H9 (cell line): Measurements from ENCODE around the gene FNIP1. TPM values are rescaled to one million over a fixed set of nuclear protein-coding genes. Genes with fewer than 3 reads are reported as not detected.

Experiments
- DNase-seq: peaks from one replicate; pipeline ENCODE4 v3.0.0-alpha.2; 2017
- H2AFZ ChIP-seq: one replicate; pipeline ENCODE4 v1.6.1; 2013; ENCODE audit warnings: mild to moderate bottlenecking, low read length, control low read depth, moderate library complexity
- H2AK5ac ChIP-seq: 2 replicates; pipeline ENCODE4 v1.6.1; 2013; ENCODE audit warnings: low read length, control low read depth, mixed read lengths; ENCODE audit not compliant: insufficient read length
- H2BK120ac ChIP-seq: one replicate; pipeline ENCODE4 v1.6.1; 2013; ENCODE audit warnings: low read depth, mild to moderate bottlenecking, low read length, control low read depth, inconsistent platforms; ENCODE audit not compliant: poor library complexity, severe bottlenecking
- H2BK12ac ChIP-seq: 2 replicates; pipeline ENCODE4 v1.6.1; 2013; ENCODE audit warnings: low read length, control low read depth, mixed read lengths, low read depth; ENCODE audit not compliant: insufficient read length
- H2BK15ac ChIP-seq: 2 replicates; pipeline ENCODE4 v1.6.1; 2013; ENCODE audit warnings: low read depth, low read length, control low read depth
- H2BK20ac ChIP-seq: one replicate; pipeline ENCODE4 v1.6.1; 2013; ENCODE audit warnings: low read depth, mild to moderate bottlenecking, low read length, control low read depth, inconsistent platforms; ENCODE audit not compliant: poor library complexity, severe bottlenecking
- H2BK5ac ChIP-seq: 2 replicates; pipeline ENCODE4 v1.6.1; 2013; ENCODE audit warnings: low read length, control low read depth, mixed read lengths; ENCODE audit not compliant: insufficient read length
- H3K14ac ChIP-seq: 2 replicates; pipeline ENCODE4 v1.6.1; 2013; ENCODE audit warnings: low read length, control low read depth; ENCODE audit not compliant: insufficient read depth
- H3K18ac ChIP-seq: 2 replicates; pipeline ENCODE4 v1.6.1; 2013; ENCODE audit warnings: low read depth, mild to moderate bottlenecking, mixed read lengths, low read length, control low read depth; ENCODE audit not compliant: insufficient read length
- H3K23ac ChIP-seq: 2 replicates; pipeline ENCODE4 v1.6.1; 2013; ENCODE audit warnings: low read length, control low read depth, mixed read lengths, low read depth; ENCODE audit not compliant: insufficient read length
- H3K23me2 ChIP-seq: 2 replicates; pipeline ENCODE4 v1.6.1; 2013; ENCODE audit warnings: low read depth, mild to moderate bottlenecking, mixed read lengths, low read length, control low read depth; ENCODE audit not compliant: insufficient read length, poor library complexity, severe bottlenecking
- H3K27ac ChIP-seq: 2 replicates; pipeline ENCODE4 v1.5.1; 2013; ENCODE audit warnings: low read length, control low read depth, mixed read lengths, low read depth; ENCODE audit not compliant: insufficient read length
- H3K27me3 ChIP-seq: 2 replicates; pipeline ENCODE4 v1.6.1; 2013; ENCODE audit warnings: low read length, control low read depth, inconsistent platforms; ENCODE audit not compliant: insufficient read depth
- H3K4ac ChIP-seq: 2 replicates; pipeline ENCODE4 v1.6.1; 2013; ENCODE audit warnings: low read depth, mild to moderate bottlenecking, control low read depth, inconsistent platforms, low read length, moderate library complexity
- H3K4me1 ChIP-seq: 2 replicates; pipeline ENCODE4 v1.6.1; 2013; ENCODE audit warnings: low read length, control low read depth, inconsistent platforms; ENCODE audit not compliant: insufficient read depth
- H3K4me2 ChIP-seq: 2 replicates; pipeline ENCODE4 v1.6.1; 2013; ENCODE audit warnings: low read length, control low read depth, mixed read lengths; ENCODE audit not compliant: insufficient read length, insufficient read depth
- H3K56ac ChIP-seq: 2 replicates; pipeline ENCODE4 v1.6.1; 2013; ENCODE audit warnings: low read depth, mild to moderate bottlenecking, mixed read lengths, low read length, control low read depth; ENCODE audit not compliant: insufficient read length
- H3K79me1 ChIP-seq: 2 replicates; pipeline ENCODE4 v1.6.1; 2013; ENCODE audit warnings: low read depth, mild to moderate bottlenecking, moderate library complexity, low read length, control low read depth, inconsistent platforms; ENCODE audit not compliant: insufficient read depth, poor library complexity, severe bottlenecking
- H3K79me2 ChIP-seq: 2 replicates; pipeline ENCODE4 v1.6.1; 2013; ENCODE audit warnings: low read length, control low read depth, inconsistent platforms; ENCODE audit not compliant: insufficient read depth
- H3K9ac ChIP-seq: 2 replicates; pipeline ENCODE4 v1.6.1; 2013; ENCODE audit warnings: low read length, control low read depth, mixed read lengths; ENCODE audit not compliant: insufficient read length; ENCODE audit errors: extremely low read depth
- H3K9me3 ChIP-seq: one replicate; pipeline ENCODE4 v1.6.1; 2013; ENCODE audit warnings: low read depth, low read length, inconsistent platforms; ENCODE audit not compliant: control insufficient read depth
- H3T11ph ChIP-seq: one replicate; pipeline ENCODE4 v1.6.1; 2013; ENCODE audit warnings: mild to moderate bottlenecking, low read length, control low read depth, inconsistent platforms
- H4K20me1 ChIP-seq: one replicate; pipeline ENCODE4 v1.6.1; 2013; ENCODE audit not compliant: control insufficient read depth, insufficient read length, insufficient read depth
- H4K5ac ChIP-seq: 2 replicates; pipeline ENCODE4 v1.6.1; 2013; ENCODE audit warnings: low read depth, mild to moderate bottlenecking, mixed read lengths, low read length, control low read depth; ENCODE audit not compliant: insufficient read length
- H4K8ac ChIP-seq: replicated peaks from 2 replicates; pipeline ENCODE4 v1.6.1; 2013; ENCODE audit warnings: low read length, control low read depth, mixed read lengths, low read depth; ENCODE audit not compliant: insufficient read length
- H4K91ac ChIP-seq: 2 replicates; pipeline ENCODE4 v1.6.1; 2013; ENCODE audit warnings: low read depth, mild to moderate bottlenecking, moderate library complexity, mixed read lengths, low read length, control low read depth; ENCODE audit not compliant: insufficient read length
- H3K27ac Mint-ChIP-seq, 3 experiments: 2 replicates in 2 of 3; 3 replicates in 1 of 3; pipeline ENCODE4 v1.8.0; 2020 to 2021; ENCODE audit warnings: mixed read lengths in 3 of 3, mild to moderate bottlenecking in 1 of 3, moderate library complexity in 1 of 3
- H3K27me3 Mint-ChIP-seq: 2 replicates; pipeline ENCODE4 v1.8.0; 2021; ENCODE audit warnings: low read depth, mild to moderate bottlenecking, moderate library complexity, mixed read lengths
- H3K36me3 Mint-ChIP-seq, 3 experiments: 2 replicates in 2 of 3; 3 replicates in 1 of 3; pipeline ENCODE4 v1.8.0; 2020 to 2021; ENCODE audit warnings: low read depth in 3 of 3, mixed read lengths in 3 of 3; ENCODE audit not compliant: insufficient read depth in 1 of 3
- H3K4me1 Mint-ChIP-seq, 2 experiments: 2 replicates each; pipeline ENCODE4 v1.8.0; 2020; ENCODE audit warnings: mixed read lengths in 2 of 2
- H3K4me3 Mint-ChIP-seq, 2 experiments: 2 replicates in 1 of 2; 3 replicates in 1 of 2; pipeline ENCODE4 v1.8.0; 2020 to 2021; ENCODE audit warnings: mild to moderate bottlenecking in 2 of 2, mixed read lengths in 2 of 2, moderate library complexity in 1 of 2
- H3K9me3 Mint-ChIP-seq, 2 experiments: 2 replicates in 1 of 2; 3 replicates in 1 of 2; pipeline ENCODE4 v1.8.0; 2020; ENCODE audit warnings: mild to moderate bottlenecking in 2 of 2, mixed read lengths in 2 of 2, moderate library complexity in 1 of 2
- WGBS: extraction: QIAGEN DNeasy Blood & Tissue Kit; methylation state at CpG from one replicate; pipeline ENCODE4 v1.1.7; 2013; ENCODE audit warnings: missing lambda C conversion rate, low lambda C conversion rate, mixed read lengths; ENCODE audit not compliant: insufficient read length; ENCODE audit errors: extremely low coverage; 5-methylcytosine and 5-hydroxymethylcytosine counted together
- total RNA-seq: library from RNA; stranded (reverse); gene quantifications from 2 replicates; pipeline ENCODE4 v1.2.1, GENCODE V29; 2021
- TF ChIP-seq, protein P1 (sequence below): fragments of 200-600 bp; sonication (generic); conservative IDR thresholded peaks from 3 replicates; pipeline ENCODE4 v1.8.0; 2021; ENCODE audit warnings: antibody characterized with exemption, mild to moderate bottlenecking

FNIP1 gene
- total RNA-seq, 1 experiment from 2014 or later, result 13.4 TPM

GRCh38 chr5:131795879-131796792 lies 681 bp downstream of the FNIP1 start:
- Histone ChIP-seq H3K4ac (no peak overlapping the region), H3K9me3 (no peaks in the 10 kb centered on the region), H2BK12ac (no peak overlapping the region), H3K79me1 (peaks cover 3% of the 10 kb centered on the region), H3K23me2 (peaks cover 6% of the 10 kb centered on the region), H4K91ac (no peak overlapping the region), H2AFZ (no peak overlapping the region), H3K9ac (peak overlapping the region; percentile 90), H3K14ac (peak overlapping the region; percentile 79), H4K8ac (no peak overlapping the region), H3K79me2 (no peaks in the 10 kb centered on the region; the same call in 1 of the 2 replicates), H3T11ph (no peak overlapping the region), H2AK5ac (no peak overlapping the region), H2BK20ac (no peak overlapping the region), H3K4me1 (no peaks in the 10 kb centered on the region), H3K4me2 (peak overlapping the region; percentile 92), H3K27ac (no peak overlapping the region), H3K23ac (no peak overlapping the region), H3K18ac (peak overlapping the region; percentile 63), H4K5ac (no peak overlapping the region), H3K27me3 (no peaks in the 10 kb centered on the region), H2BK5ac (no peak overlapping the region), H2BK15ac (no peak overlapping the region), H2BK120ac (no peak overlapping the region), H3K56ac (no peak overlapping the region), H4K20me1 (no peaks in the 10 kb centered on the region)
- Mint-ChIP-seq H3K36me3 (peaks cover 0 to 4% (median 0%) of the 10 kb centered on the region in 3 experiments; a peak in 1 of 7 replicates), H3K4me3 (peak overlapping the region; percentile 90 to 98), H3K4me1 (peaks cover 14 to 18% of the 10 kb centered on the region in 2 experiments), H3K9me3 (no peaks in the 10 kb centered on the region), H3K27ac (peak overlapping the region; percentile 25 to 93 (median 91); a peak in 5 of 7 replicates), H3K27me3 (peaks cover 12% of the 10 kb centered on the region)
- DNase-seq, result peak; percentile 46
- WGBS, result no CpG with 5 or more reads among the region's 56 CpGs
- TF ChIP-seq, protein P1, sequence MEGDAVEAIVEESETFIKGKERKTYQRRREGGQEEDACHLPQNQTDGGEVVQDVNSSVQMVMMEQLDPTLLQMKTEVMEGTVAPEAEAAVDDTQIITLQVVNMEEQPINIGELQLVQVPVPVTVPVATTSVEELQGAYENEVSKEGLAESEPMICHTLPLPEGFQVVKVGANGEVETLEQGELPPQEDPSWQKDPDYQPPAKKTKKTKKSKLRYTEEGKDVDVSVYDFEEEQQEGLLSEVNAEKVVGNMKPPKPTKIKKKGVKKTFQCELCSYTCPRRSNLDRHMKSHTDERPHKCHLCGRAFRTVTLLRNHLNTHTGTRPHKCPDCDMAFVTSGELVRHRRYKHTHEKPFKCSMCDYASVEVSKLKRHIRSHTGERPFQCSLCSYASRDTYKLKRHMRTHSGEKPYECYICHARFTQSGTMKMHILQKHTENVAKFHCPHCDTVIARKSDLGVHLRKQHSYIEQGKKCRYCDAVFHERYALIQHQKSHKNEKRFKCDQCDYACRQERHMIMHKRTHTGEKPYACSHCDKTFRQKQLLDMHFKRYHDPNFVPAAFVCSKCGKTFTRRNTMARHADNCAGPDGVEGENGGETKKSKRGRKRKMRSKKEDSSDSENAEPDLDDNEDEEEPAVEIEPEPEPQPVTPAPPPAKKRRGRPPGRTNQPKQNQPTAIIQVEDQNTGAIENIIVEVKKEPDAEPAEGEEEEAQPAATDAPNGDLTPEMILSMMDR, result no peak
